ENCODE measurements around the gene ADGB.

ADGB gene

GRCh38 chr6:146862508-146862919 lies 263.7 kb downstream of the ADGB start:
- DNase-seq (ENCODE audit: low spot score): no peak

GRCh38 chr6:146864300-146864699 lies 265.5 kb downstream of the ADGB start:
- DNase-seq (ENCODE audit: low spot score): no peak

- no peak for DNase-seq (ENCODE audit: low spot score)
These were observed 266.1 kb downstream of the ADGB start for GRCh38 chr6:146864885-146865284.
